ENCODE measurements around the gene AP2A2.

The AP2A2 gene

DNA sequence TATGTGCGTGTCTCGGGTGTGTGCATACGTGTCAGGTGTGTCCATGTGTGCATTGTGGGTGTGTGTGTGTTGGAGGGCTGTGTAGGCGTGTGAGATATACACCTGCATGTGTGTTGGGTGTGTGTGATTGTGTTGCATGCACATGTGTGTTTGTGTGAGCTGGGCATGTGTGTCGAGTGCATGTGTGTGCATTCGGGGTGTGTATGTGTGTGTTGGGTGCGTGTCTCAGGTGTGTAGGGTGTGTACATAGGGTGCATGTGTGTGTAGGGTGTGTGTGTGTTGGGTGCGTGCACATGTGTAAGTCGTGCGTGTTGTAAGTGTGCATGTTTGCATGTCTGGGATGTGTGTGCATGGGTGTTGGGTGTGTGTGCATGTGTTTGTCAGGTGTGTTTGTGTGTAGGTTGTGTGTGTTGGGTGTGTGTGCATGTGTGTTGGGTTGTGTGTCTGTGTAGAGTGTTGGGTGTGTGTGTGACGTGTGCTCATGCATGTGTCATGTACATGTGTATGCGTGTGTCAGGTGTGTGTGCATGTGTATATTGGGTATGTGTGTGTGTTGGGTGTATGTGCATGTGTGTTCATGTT lies 106.7 kb downstream of the AP2A2 start:
- DNase-seq = no peak

DNA sequence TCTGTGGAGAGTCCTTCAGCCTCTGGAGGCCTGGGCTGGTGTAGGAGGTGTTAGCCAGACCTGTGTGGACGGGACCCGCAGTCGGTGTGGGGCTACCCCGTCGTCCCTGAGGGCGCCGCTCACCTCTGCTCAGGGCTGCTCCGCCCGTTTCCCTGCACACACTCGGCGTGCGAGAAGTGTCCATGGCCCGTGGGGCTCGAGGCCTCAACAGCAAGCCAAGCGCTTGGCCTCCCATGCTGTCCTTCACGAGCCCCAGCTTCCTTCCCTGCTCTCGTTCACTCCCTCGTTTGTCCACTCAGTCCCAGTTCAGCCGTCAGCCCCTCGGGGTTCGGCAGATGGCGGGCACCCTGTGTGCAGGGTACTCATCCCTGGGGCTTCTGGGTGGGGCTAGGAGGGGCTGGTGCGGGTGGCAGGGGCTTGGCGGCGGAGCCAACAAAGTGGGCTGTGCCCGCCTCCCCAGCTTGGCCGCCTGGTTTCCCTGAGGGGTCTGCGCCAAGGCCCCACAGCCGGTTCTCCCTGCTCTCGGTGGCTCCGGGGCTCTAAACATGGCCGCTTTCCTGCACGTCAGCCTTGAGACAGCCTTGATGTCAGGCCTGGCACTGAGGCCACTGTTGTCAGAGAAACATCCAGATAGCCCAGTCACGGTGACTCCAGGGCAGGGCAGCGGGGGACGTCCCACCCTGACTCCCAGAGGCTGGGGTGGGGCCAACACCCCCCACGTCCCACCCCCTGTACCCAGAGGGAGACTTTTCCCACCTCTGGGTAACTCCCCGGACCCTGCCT lies 107.5 kb downstream of the AP2A2 start:
- DNase-seq = no peak

DNA sequence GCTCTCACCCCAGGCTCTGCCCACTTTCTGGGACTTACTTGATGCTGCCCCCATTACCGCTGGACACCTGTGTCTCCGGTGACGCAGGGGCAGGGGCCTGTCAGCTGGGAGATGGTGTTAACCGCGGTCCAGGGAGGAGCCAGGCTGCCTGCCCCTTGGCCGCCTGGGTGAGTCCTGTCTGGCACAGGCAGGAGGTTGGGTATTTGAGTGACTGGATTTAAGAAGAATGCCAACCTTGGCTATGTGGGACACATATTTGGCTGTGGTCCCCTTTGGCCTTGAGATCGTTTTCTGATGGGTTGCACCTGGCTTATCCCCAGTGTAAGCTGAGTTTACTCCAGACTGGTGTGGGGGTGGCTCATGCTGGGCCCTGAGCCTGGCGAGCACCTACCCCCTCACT lies 108.3 kb downstream of the AP2A2 start:
- DNase-seq = no peak

DNA sequence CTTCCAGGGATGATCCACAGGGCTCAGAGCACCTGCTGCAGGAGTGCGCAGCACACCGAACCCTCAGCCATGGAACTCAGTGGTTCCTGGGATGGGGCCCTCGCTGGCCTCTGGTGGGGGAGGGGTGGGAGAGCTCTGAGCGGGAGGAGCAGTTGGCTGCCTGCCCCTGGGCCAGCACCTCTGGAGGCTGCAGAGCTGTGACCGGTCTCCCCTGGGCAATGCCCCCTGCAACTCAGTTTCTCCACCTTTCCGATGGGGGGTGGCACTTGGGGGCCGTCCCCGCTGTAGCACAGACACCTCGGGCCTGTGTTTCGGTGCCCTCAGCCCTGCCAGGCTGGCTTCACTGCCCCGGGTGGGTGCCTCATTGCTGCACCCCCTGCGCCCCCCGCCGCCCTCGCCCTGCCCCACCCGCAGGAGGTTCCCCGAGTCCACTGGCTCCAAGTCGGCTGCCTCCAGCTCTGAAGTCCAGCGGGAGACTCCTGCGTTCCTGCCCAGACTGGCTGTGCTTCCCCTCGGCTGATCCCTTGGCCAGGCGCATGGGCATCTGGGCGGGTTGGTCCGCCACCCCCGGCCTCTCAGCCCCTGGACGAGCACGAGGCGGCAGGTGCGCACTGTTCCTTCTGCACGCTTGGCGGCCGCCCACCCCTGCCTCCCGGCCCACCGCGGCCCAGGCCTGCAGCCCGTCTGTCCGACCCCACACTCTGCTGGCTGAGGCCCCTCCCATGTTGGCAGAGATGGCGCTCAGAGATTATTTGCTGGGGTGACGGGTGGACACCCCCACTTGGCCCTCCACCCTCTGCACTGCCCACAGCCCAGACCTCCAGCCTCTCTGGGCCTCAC lies 109.0 kb downstream of the AP2A2 start:
- no peak for DNase-seq

DNA sequence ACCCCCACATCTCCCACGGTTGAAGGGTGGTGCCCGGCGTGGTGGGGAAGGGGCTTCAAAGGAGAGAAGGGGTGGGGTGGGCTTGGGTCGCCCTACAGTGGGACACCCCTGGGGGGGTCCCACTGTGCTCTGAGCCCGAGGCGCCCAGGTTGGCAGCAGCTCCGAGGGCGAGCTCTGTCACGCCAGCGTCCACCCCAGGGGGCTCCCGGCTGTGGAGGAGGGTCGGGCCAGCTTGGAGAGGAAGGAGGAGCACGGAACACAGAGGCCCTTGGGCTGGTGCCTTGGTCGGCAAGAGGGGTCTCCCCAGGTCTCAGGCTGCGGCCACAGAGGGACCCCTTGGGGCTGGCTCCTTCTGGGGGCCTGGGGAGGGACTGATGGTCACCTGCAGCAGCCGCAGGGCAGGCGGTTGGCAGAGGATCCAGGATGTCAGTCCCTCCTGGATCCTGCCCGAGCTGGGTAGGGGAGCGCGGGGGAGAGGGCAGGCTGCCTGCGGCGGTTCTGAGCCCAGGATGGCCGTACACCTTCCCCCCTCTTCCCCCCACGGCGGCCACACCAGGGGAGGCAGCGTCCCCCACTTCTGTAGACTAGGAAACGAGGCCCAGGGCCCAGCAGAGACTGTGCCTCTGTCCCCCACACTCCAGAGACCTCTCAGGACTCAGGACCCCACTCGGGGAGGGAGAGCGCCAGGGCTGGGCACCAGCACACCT lies 110.1 kb downstream of the AP2A2 start:
- no peak for DNase-seq

DNA sequence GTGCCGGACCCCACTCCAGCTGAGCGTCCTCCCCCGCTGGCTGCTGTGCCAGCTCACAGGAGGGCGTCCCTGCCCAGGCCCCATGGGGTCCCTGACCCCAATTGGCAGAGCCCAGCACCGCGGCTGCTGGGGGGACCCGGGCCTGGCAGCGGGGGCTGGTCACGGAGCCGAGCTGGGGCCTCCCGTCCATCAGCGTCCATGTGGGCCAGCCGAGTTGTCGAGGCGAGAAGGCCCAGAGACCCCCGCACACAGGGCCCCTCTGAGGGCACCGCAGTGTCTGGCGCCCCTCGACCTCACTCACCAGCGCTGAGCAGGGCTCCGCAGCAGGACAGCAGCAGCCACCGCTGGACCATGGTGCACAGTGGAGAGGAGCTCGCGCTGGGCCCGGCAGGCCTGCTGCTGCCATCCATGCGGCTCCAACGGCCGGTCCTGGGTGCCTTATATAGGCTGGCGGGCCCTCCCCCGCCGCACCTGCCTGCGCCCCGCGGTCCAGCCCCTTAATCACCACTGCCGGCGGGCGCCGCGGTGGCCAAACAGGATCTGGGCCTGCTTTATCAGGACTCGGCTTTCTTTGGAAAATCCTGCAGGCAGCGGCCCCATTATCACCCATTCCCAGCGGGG lies 110.7 kb downstream of the AP2A2 start, which contains the start of gene MUC6:
Gene MUC6 (minus strand): TSS at position 416 of the 621 bp plus-strand sequence. CDS start 63 bp downstream, at position 353.
- DNase-seq = no peak

DNA sequence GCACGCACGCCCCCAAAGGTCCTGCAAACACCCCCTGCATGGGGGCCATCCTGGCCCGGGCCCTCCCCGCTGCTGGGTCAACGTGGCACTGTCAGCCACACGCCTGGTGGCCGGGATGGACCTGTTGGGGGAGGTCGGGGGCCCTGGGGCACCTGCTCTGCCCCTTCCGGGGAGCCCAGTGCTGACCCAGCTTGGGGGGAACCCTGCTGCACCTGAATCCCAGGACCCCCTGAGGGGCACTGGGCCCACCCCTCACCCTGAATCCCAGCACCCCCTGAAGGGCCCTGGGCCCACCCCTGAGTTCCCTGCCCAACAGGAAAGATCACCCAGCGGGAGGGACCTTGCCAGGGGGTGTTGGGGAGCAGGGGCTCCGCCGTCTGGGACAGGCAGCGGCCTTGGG lies 111.3 kb downstream of the AP2A2 start:
- no peak for DNase-seq

DNA sequence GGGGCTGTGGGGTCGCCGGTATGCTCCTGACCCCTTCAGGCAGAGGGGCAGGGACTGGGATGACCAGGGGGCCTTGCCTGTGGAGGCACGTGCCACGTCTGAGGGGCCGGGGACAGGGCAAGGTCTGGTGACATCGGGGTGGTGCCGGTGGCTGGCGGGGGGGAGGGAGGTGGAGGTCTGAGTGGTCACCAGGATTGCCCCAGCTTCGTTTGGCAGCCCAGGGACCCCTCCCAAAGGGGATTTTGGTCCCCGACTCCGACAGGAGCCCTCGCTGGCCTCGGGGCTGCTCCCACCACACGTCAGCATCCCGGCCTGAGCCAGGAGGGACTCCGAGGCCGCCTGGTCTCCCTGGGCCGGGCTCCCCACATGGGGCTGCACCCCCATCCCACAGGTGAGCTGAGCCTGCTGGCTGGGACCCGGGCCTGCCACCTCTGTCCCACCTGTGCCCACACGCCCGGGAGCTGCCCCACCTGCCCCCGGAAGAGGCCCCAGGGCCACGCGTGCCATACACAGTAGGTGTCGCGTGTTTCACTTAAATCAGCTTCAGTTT lies 111.9 kb downstream of the AP2A2 start:
- DNase-seq = no peak

DNA sequence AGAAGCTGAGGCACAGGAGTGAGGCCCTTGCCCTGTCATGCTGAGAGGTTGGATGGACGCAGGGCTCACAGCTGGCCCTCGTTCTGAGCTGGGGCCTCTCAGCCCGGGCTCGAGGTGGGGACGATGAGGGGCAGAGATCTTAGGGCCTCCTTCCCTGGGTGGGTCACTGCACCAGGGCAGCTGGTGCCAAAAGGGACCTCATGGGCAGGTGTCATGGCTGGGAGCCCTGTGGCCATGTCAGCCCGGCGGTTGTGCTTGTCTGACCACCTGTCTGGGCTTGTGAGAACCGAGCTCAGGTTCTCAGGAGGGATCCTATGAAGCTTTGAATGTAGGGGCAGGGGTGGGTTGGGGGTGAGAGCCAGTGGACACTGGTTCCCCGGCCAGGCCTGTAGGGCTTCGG lies 112.7 kb downstream of the AP2A2 start:
- DNase-seq = no peak

DNA sequence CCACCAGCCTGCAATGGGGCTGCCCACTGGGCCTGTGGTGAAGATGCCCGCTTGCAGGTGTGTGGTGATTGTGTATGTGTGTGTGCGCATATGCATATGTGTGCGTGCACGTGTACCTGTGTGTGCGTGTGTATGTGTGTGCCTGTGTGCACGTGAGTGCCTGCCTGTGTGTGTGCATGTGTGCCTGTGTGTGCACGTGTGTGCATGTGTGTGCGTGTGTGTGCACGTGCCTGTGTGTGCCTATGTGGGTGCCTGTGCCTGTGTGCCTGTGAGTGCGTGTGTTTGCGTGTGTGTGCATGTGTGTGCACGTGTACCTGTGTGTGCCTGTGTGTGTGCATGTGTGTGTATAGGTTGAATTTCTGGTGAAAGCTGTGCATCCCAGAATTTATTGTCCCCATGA lies 113.3 kb downstream of the AP2A2 start:
- DNase-seq = no peak

DNA sequence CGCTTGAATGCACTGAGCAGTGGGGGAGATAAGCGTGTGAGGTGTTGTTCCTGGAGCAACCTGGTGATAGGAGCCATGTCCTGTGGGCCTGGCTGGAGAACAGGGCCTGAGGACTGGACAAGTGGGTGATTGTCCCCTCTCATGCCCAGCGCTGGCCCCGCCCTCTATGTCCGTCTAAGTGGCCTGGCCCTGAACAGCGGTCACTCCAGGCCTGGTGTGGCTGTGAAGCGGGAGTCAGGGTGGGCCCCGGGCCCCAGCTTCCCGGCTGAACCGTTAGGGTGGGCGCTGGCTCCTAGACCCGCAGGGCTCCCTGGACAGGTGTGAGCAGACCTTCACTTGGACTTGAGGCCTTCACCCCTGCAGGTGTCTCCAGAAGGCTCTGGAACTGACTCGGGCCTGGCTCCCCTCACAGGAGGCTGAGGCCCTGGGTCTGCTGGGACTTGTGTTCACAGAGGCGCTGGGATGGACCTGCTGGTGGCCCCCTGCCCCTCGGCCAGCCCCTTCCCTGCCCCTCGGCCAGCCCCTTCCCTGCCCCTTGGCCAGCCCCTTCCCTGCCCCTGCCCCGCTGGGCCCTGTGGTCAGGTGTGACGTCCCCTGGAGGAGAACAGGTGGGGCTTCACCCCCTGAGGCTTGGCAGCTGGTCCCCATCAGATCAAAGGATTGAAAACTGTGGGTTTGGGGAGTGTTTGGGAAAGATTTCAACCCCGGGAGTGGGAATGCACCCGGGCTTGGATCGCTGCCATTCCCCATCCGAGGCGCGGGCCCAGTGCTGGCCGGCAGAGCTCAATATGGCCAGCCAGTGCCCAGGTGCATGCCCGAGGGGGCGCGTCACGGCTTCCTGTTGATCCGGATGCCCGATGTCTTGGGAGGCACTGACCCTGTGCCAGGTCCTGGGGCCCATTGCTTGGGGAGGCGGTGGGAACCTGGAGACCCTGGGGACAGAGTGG lies 114.1 kb downstream of the AP2A2 start:
- no peak for DNase-seq

DNA sequence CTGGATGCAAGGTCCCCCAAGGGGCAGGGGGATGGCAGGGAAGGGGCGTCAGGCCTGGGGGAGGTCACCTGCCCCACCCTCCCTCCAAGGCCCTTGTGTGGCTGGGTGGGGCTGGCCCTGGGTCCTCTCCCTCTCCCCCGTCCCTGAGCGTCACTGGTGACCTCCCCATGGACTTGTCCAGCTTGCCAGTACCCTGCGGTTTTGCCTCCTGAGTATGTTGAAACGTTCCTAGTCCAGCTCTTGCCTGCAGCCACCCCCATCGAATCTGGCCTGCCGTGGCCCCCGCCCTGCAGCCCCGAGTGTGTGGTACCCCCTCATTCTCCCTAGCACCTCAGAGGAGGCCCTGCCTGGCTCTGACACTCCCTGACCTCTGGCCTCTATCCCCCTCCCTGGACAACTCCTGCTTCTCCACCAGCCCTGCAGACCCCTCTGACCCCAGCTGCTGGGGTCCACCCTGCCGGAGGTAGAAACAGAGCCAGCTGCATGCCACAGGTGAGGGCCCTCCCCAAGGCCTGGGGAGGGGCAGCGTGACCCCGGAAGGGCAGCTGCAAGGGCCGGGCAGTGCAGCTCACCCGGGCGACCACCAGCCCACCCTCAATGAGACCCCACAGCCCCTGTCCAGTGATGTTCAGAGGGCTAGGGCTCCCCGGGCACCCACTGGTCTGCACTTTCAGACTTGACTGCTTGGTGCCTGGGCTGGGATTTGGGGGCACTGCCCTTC lies 114.9 kb downstream of the AP2A2 start:
- no peak for DNase-seq

DNA sequence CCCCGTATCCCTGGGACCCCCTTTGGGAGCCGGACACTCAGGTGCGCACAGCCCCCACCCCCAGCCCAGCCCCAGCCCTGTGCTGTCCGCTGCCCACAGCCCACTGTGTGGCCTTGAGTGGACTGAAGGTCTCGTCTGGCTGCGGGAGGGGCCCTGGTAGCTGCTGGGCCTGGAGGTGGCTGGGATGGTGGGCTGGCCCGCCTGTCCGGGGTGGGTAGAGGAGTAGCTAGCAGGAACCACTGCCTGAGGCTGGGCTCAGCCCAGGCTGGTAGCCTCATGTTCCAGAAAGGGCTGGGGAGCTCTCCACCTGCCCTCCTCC lies 115.4 kb downstream of the AP2A2 start:
- DNase-seq = no peak

DNA sequence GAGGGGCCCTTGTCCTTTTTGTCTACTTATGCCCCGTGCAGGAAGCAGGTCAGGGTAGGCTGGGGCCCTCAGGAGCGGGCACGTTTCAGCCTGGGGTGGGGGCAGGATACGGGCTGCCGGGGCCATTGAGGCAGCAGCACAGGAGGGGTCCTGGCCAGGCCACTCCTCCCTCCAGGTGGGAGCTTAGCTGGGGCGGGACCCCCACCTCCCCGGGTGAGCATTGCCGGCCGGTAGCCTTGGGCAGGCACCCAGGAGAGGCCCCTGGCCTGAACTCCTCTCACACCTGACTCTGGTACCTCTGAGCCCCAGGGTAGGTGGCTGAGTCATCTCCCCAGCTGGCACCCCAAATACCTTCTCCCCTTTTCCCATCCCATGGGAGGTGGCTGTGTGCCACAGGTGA lies 115.8 kb downstream of the AP2A2 start:
- DNase-seq = no peak

DNA sequence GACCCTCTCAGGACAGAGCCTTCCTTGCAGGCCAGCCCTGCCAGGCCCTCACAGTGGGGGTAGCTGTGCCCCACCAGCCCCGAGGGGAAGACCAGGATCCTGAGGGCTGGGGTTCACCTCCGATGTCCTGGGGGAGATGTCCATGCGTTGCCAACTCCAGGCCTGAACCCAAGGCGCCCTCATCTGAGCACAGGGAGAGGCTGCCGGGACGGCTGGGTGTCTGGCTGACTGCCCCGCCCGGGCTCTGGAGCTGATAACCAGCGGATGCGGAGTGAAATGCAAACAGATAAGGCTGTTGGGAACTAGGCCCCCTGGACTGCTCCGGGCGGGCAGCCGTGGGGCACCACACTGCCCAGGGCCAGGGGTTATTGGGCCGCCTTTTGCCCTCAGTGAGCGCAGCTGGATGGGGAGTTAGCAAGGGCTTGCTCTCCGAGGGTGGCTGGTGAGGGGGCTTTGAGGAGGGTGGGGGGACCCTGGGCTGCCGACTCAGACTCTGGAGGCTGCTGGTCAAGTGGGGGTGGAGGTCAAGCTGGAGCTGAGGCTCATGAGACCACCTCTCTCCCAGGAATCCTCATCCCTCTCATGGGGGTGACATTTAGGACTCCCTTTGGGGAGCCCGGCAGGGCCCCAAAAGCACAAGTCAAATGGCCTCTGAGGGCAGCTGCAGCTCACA lies 116.4 kb downstream of the AP2A2 start:
- DNase-seq = no peak

DNA sequence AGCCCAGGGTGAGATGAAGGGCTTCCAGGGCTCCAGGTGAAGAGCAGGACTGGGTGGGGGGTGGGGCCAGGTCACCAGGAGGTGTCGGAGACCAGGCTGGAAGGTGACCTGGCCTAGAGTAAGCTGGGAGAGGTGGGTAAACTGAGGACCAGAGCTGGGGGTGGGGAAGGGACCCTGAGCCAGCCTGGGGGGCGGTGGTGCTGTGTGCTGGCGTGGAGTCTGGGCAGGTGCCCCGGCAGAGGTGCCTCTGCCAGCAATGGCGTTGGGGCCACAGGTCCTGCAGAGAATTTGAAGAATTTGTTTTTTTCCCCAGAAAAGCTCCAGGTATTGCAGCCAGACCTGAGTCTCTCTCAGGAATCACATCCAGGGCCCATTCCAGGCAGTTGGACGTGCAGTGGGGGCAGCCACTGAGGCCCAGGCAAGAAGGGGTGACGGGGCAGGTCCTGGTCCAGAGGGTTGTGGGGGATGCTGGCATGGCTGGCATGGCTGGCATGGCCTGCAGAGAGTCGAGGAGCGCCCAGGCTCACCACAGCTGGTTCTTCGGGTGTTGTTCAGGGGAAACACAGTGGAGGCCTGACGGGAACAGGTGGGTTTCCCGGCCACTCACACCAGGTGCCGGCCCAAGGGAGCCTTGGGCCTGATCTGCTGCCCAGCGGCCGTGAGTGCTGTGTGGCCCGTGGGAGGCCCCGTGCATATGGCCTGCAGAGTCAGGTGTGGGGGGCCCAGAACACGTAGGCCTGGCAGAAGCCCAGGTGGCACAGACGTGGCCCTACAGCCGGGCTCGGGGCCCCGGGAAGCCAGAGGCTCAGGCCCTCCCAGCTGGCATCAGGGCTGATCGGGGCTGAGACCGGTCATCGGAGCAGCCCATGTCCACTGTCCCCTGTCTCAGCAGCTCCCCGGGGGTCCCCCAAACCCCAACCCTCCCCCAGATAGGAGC lies 117.2 kb downstream of the AP2A2 start:
- no peak for DNase-seq

DNA sequence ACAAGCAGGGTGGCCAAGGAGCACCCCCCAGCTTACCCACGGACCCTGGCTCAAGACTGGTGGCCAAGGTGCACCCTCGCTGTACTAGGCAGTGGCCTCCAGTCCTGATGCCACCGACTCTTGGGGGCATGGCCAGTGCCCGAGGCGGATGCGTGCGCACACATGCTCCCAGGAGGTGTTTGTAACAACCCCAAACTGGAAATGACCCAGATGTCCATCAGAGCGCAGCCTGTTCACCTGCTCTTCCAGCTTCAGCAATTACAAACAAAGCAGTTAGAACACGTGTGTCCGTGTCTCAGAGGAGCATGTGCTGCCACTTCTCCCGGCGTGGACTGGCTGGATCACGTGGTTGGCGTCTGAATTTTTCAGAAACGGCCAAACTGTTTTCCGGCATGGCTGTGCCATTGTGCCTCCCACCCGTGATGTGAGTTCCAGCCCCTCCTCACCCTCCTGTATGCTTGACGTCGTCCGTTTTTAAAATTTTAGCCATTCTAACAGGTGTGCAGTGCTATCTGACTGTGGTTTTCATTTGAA lies 118.0 kb downstream of the AP2A2 start:
- DNase-seq = no peak

DNA sequence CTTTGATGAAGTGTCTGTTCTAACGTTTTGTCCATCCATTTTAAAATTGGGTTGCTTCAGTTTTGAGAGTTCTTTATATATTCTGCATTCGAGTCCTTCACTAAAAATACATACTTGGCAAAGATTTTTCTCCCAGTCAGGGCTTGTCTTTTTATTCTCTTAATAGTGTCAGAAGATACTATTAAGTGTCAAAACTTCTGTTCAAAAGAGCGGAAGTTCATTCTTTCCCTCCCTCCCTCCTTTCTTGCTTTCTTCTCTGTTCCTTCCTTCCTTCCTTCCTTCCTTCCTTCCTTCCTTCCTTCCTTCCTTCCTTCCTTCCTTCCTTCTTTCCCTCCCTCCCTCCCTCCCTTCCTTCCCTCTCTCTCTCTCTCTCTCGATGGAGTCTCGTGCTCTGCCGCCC lies 118.5 kb downstream of the AP2A2 start:
- DNase-seq = no peak
